ENCODE measurements around the gene SPOCK1. TPM values are rescaled to one million over a fixed set of nuclear protein-coding genes. Genes with fewer than 3 reads are reported as not detected.
A peak's percentile ranks its signal among the peaks of the same experiment; 100 is the strongest.

The SPOCK1 gene
- total RNA-seq, 1 experiment from 2014 or later, result 23.9 TPM

- BruUV-seq (replicated peaks), result no TSS peak
- intact Hi-C loops (cut with micrococcal nuclease; ENCODE audit: unreplicated experiment), result no loop called here
- no peak for DNase-seq
- H2AFZ ChIP-seq, result no peak overlapping the region
- ChIA-PET CTCF (no interaction called here), POLR2A (ENCODE audit: unreplicated experiment) (no interaction called here)
- H3K9me3 ChIP-seq (ENCODE audit: insufficient read depth, low read depth), result no peaks in the 10 kb centered on the region
- no peaks in the 10 kb centered on the region for H3K27me3 ChIP-seq (ENCODE audit: insufficient read depth, low read depth)
- H3K9me2 ChIP-seq (ENCODE audit: insufficient read depth), result no peaks in the 10 kb centered on the region
- no peak overlapping the region for H3K27ac ChIP-seq
- TF ChIP-seq EZH2 (IDR thresholded peaks at IDR 0.05; ENCODE audit: low read depth) (no peak), CTCF (conservative IDR thresholded peaks at IDR 0.05) (no peak)
- no peak overlapping the region for H3K4me3 ChIP-seq
- H3K36me3 ChIP-seq (ENCODE audit: low read depth), result no peaks in the 10 kb centered on the region
- H3K4me1 ChIP-seq (replicated peaks; ENCODE audit: insufficient read depth), result no peaks in the 10 kb centered on the region
- no peaks in the 10 kb centered on the region for H3F3A ChIP-seq (ENCODE audit: insufficient read depth, low read depth)
- H3K79me2 ChIP-seq (ENCODE audit: low read depth), result no peaks in the 10 kb centered on the region
- no peaks in the 10 kb centered on the region; the same call in 1 of the 2 replicates for H4K20me1 ChIP-seq (ENCODE audit: insufficient read depth)
- no peak overlapping the region for H3K4me2 ChIP-seq
These were observed 475.1 kb downstream of the SPOCK1 start for GRCh38 chr5:137024044-137024443.

GRCh38 chr5:137023371-137023770, 475.8 kb downstream of the SPOCK1 start:
- Histone ChIP-seq H2AFZ (no peak overlapping the region), H3K4me3 (no peak overlapping the region), H3K27me3 (ENCODE audit: insufficient read depth, low read depth) (no peaks in the 10 kb centered on the region), H3K4me1 (replicated peaks; ENCODE audit: insufficient read depth) (no peaks in the 10 kb centered on the region), H3K4me2 (no peak overlapping the region), H3K27ac (no peak overlapping the region), H3K79me2 (ENCODE audit: low read depth) (no peaks in the 10 kb centered on the region), H3K36me3 (ENCODE audit: low read depth) (no peaks in the 10 kb centered on the region), H3F3A (ENCODE audit: insufficient read depth, low read depth) (no peaks in the 10 kb centered on the region), H4K20me1 (ENCODE audit: insufficient read depth) (no peaks in the 10 kb centered on the region; the same call in 1 of the 2 replicates), H3K9me3 (ENCODE audit: insufficient read depth, low read depth) (no peaks in the 10 kb centered on the region), H3K9me2 (ENCODE audit: insufficient read depth) (no peaks in the 10 kb centered on the region)
- no peak for DNase-seq
- POLR2A ChIA-PET (ENCODE audit: unreplicated experiment), result no interaction called here
- BruUV-seq (replicated peaks), result no TSS peak
- CTCF ChIA-PET, result no interaction called here
- TF ChIP-seq CTCF (conservative IDR thresholded peaks at IDR 0.05) (no peak), EZH2 (IDR thresholded peaks at IDR 0.05; ENCODE audit: low read depth) (no peak)
- intact Hi-C loops (cut with micrococcal nuclease; ENCODE audit: unreplicated experiment), result no loop called here

- Histone ChIP-seq H3K27me3 (ENCODE audit: insufficient read depth, low read depth) (no peaks in the 10 kb centered on the region), H2AFZ (no peak overlapping the region), H3K36me3 (ENCODE audit: low read depth) (no peaks in the 10 kb centered on the region), H3K9me3 (ENCODE audit: insufficient read depth, low read depth) (no peaks in the 10 kb centered on the region), H3K27ac (no peak overlapping the region), H3K4me1 (replicated peaks; ENCODE audit: insufficient read depth) (no peaks in the 10 kb centered on the region), H3K9me2 (ENCODE audit: insufficient read depth) (no peaks in the 10 kb centered on the region), H3F3A (ENCODE audit: insufficient read depth, low read depth) (no peaks in the 10 kb centered on the region), H3K4me3 (no peak overlapping the region), H3K4me2 (peak overlapping the region; percentile 31), H4K20me1 (ENCODE audit: insufficient read depth) (no peaks in the 10 kb centered on the region; the same call in 1 of the 2 replicates), H3K79me2 (ENCODE audit: low read depth) (no peaks in the 10 kb centered on the region)
- POLR2A ChIA-PET (ENCODE audit: unreplicated experiment), result interaction anchor here (0.6 kb wide), 1 partner anchor 40 kb away, joined by 4 read pairs; no protein-coding TSS in a partner anchor
- TF ChIP-seq CTCF (conservative IDR thresholded peaks at IDR 0.05), result no peak
- no peak for TF ChIP-seq EZH2 (IDR thresholded peaks at IDR 0.05; ENCODE audit: low read depth)
- DNase-seq, result no peak
- intact Hi-C loops (cut with micrococcal nuclease; ENCODE audit: unreplicated experiment), result no loop called here
- CTCF ChIA-PET, result no interaction called here
- BruUV-seq (replicated peaks), result no TSS peak
These were observed 476.4 kb downstream of the SPOCK1 start for GRCh38 chr5:137022725-137023124.

All from PC-9 (cell line).